IMR-90 (cell line): Measurements from ENCODE around the gene PROK2. TPM values are rescaled to one million over a fixed set of nuclear protein-coding genes. Genes with fewer than 3 reads are reported as not detected.

Experiments
- ATAC-seq: fragments of 200-7000 bp; cut with Tn5 transposase; 2 replicates; pipeline ENCODE4 v1.9.1; 2020; ENCODE audit warnings: low read depth, mild to moderate bottlenecking, moderate library complexity
- BruUV-seq: library from RNA; stranded (reverse); fragments of 400-500 nt; replicated peaks from 2 replicates; lab custom pipeline; 2021; lab: Mats Ljungman, UMichigan
- CTCF ChIA-PET: fragments of 300-600 bp; formaldehyde crosslinking; extraction: SDS; loops from one replicate; lab custom pipeline; 2021; ENCODE audit warnings: antibody characterized with exemption; lab: Yijun Ruan, JAX
- POLR2A ChIA-PET: fragments of 300-600 bp; sonication (Branson Sonifier 250); formaldehyde crosslinking; loops from one replicate; lab custom pipeline; 2022; ENCODE audit warnings: antibody characterized with exemption; ENCODE audit not compliant: unreplicated experiment; lab: Charles Lee
- DNase-seq: peaks from one replicate; pipeline ENCODE4 v3.0.0; 2013
- H2AFZ ChIP-seq: replicated peaks from 2 replicates; pipeline ENCODE3; 2013; ENCODE audit warnings: low read length, mild to moderate bottlenecking; ENCODE audit not compliant: poor library complexity
- H2AK5ac ChIP-seq: 2 replicates; pipeline ENCODE4 v1.6.1; 2013; ENCODE audit warnings: low read depth, low read length, inconsistent platforms
- H2AK9ac ChIP-seq: replicated peaks from 2 replicates; pipeline ENCODE3; 2013; ENCODE audit warnings: mild to moderate bottlenecking, low read depth, low read length, moderate library complexity; ENCODE audit not compliant: poor library complexity
- H2BK120ac ChIP-seq: 2 replicates; pipeline ENCODE4 v1.6.1; 2013; ENCODE audit warnings: low read depth, low read length, inconsistent platforms
- H2BK15ac ChIP-seq: 3 replicates; pipeline ENCODE4 v1.6.1; 2013; ENCODE audit warnings: low read depth, low read length, inconsistent platforms
- H2BK20ac ChIP-seq: 2 replicates; pipeline ENCODE4 v1.6.1; 2013; ENCODE audit warnings: low read depth, mild to moderate bottlenecking, inconsistent platforms, low read length, moderate library complexity
- H2BK5ac ChIP-seq: 2 replicates; pipeline ENCODE4 v1.6.1; 2013; ENCODE audit warnings: mild to moderate bottlenecking, low read depth, low read length, inconsistent platforms; ENCODE audit not compliant: poor library complexity, severe bottlenecking
- H3K14ac ChIP-seq: replicated peaks from 2 replicates; pipeline ENCODE4 v1.6.1; 2013; ENCODE audit warnings: low read depth, low read length, inconsistent platforms
- H3K18ac ChIP-seq: 2 replicates; pipeline ENCODE4 v1.6.1; 2013; ENCODE audit warnings: low read depth, low read length, control low read depth
- H3K23ac ChIP-seq: 2 replicates; pipeline ENCODE4 v1.6.1; 2013; ENCODE audit warnings: low read depth, low read length, inconsistent platforms
- H3K27ac ChIP-seq: 2 replicates; pipeline ENCODE4 v1.5.1; 2013; ENCODE audit warnings: mild to moderate bottlenecking, control low read depth, low read length; ENCODE audit not compliant: insufficient read depth
- H3K27me3 ChIP-seq: 2 replicates; pipeline ENCODE4 v1.6.1; 2013; ENCODE audit warnings: low read length; ENCODE audit not compliant: control insufficient read depth, insufficient read depth
- H3K36me3 ChIP-seq: 2 replicates; pipeline ENCODE4 v1.6.1; 2013; ENCODE audit warnings: low read length, mixed read lengths; ENCODE audit not compliant: control insufficient read depth, insufficient read depth
- H3K4ac ChIP-seq: 2 replicates; pipeline ENCODE4 v1.6.1; 2013; ENCODE audit warnings: low read depth, low read length, inconsistent platforms
- H3K4me1 ChIP-seq: 2 replicates; pipeline ENCODE4 v1.6.1; 2013; ENCODE audit warnings: low read length, mixed read lengths; ENCODE audit not compliant: control insufficient read depth, insufficient read depth
- H3K4me2 ChIP-seq: 2 replicates; pipeline ENCODE4 v1.6.1; 2013; ENCODE audit warnings: low read depth, mild to moderate bottlenecking, control low read depth, low read length, moderate library complexity
- H3K4me3 ChIP-seq: 2 replicates; pipeline ENCODE4 v1.5.1; 2013; ENCODE audit warnings: low read depth, mild to moderate bottlenecking, control low read depth, low read length, moderate library complexity; ENCODE audit not compliant: insufficient read depth
- H3K56ac ChIP-seq: 2 replicates; pipeline ENCODE4 v1.6.1; 2013; ENCODE audit warnings: low read length, inconsistent platforms; ENCODE audit not compliant: insufficient read depth; ENCODE audit errors: extremely low read depth
- H3K79me1 ChIP-seq, 2 experiments: 2 replicates each; pipeline ENCODE4 v1.6.1; 2013; ENCODE audit warnings: low read length in 2 of 2, inconsistent platforms in 1 of 2, low read depth in 1 of 2
- H3K9ac ChIP-seq: 2 replicates; pipeline ENCODE4 v1.6.1; 2013; ENCODE audit warnings: low read depth, low read length, control low read depth
- H3K9me1 ChIP-seq: 2 replicates; pipeline ENCODE4 v1.6.1; 2013; ENCODE audit warnings: low read length, inconsistent platforms; ENCODE audit not compliant: insufficient read depth
- H3K9me3 ChIP-seq: 2 replicates; pipeline ENCODE4 v1.6.1; 2013; ENCODE audit warnings: low read length; ENCODE audit not compliant: control insufficient read depth, insufficient read depth
- H4K20me1 ChIP-seq: 2 replicates; pipeline ENCODE4 v1.6.1; 2013; ENCODE audit warnings: low read length, inconsistent platforms; ENCODE audit not compliant: insufficient read depth
- H4K5ac ChIP-seq: 2 replicates; pipeline ENCODE4 v1.6.1; 2013; ENCODE audit warnings: mild to moderate bottlenecking, low read depth, low read length, control low read depth
- H4K8ac ChIP-seq, 2 experiments: 2 replicates each; pipeline ENCODE4 v1.6.1; 2013; ENCODE audit warnings: low read depth in 2 of 2, low read length in 2 of 2, control low read depth in 1 of 2, inconsistent platforms in 1 of 2
- H4K91ac ChIP-seq: 2 replicates; pipeline ENCODE4 v1.6.1; 2013; ENCODE audit warnings: low read depth, low read length, inconsistent platforms; ENCODE audit not compliant: insufficient read depth
- CHD1 ChIP-seq: IDR thresholded peaks from 2 replicates; pipeline ENCODE4 v1.6.1; 2012; ENCODE audit warnings: low read depth, low read length, improper control_type of control experiment
- MAZ ChIP-seq: IDR thresholded peaks from 2 replicates; pipeline ENCODE4 v1.6.1; 2012; ENCODE audit warnings: low read depth, mild to moderate bottlenecking, low read length, improper control_type of control experiment, moderate library complexity, borderline replicate concordance
- RAD21 ChIP-seq: IDR thresholded peaks from 2 replicates; pipeline ENCODE4 v1.6.1; 2012; ENCODE audit warnings: low read length, improper control_type of control experiment
- RFX5 ChIP-seq: IDR thresholded peaks from 2 replicates; pipeline ENCODE4 v1.8.0; 2012; ENCODE audit warnings: low read depth, mild to moderate bottlenecking, low read length, moderate library complexity
- SMC3 ChIP-seq: fragments of 150-350 bp; IDR thresholded peaks from 2 replicates; pipeline ENCODE4 v1.6.1; 2016; ENCODE audit warnings: low read depth, mild to moderate bottlenecking, antibody characterized with exemption, low read length, moderate library complexity
- WGBS, 2 experiments: methylation state at CpG; one replicate each; pipeline versions ENCODE4 v1.1.5 to v1.1.7; 2013; ENCODE audit warnings: missing lambda C conversion rate in 2 of 2; ENCODE audit not compliant: insufficient read length in 1 of 2; ENCODE audit errors: extremely low coverage in 2 of 2; 5-methylcytosine and 5-hydroxymethylcytosine counted together
- dilution Hi-C: fragments of 300-500 bp; cut with HindIII; formaldehyde crosslinking; loops from one replicate; pipeline ENCODE4 v1.14.3; 2018; ENCODE audit warnings: low sequenced_read_pairs; ENCODE audit not compliant: unreplicated experiment
- in situ Hi-C: fragments of 300-500 bp; cut with MboI; formaldehyde crosslinking; loops from 3 replicates; pipeline ENCODE4 v1.14.3; 2019; ENCODE audit warnings: low sequenced_read_pairs, inconsistent platforms, mixed read lengths
- intact Hi-C: fragments of 100-400 bp; cut with micrococcal nuclease; formaldehyde crosslinking; loops from 2 replicates; pipeline ENCODE4 v1.10.0; 2022
- polyA plus RNA-seq, 3 experiments: library from polyadenylated mRNA; depleted of rRNA; stranded (reverse); fragments of >200 nt; gene quantifications; 2 replicates each; pipeline ENCODE4 v1.2.3, GENCODE V29; 2012; ENCODE audit warnings: low replicate concordance in 1 of 3
- total RNA-seq: library from RNA; depleted of rRNA; stranded (reverse); fragments of >200 nt; gene quantifications from 2 replicates; pipeline ENCODE4 v1.2.3, GENCODE V29; 2012
- TF ChIP-seq, protein P1 (sequence below): fragments of 150-350 bp; IDR thresholded peaks from 2 replicates; pipeline ENCODE4 v1.6.1; 2016; ENCODE audit warnings: low read depth, mild to moderate bottlenecking, low read length, moderate library complexity, borderline replicate concordance
- TF ChIP-seq, protein P2 (sequence below): conservative IDR thresholded peaks from 2 replicates; pipeline ENCODE4 v1.5.1; 2012; ENCODE audit warnings: mild to moderate bottlenecking, low read depth, low read length, improper control_type of control experiment

Gene PROK2
- total and polyA plus RNA-seq, 2 of the 4 experiments (the other 2 are of a cell fraction): not detected

DNA sequence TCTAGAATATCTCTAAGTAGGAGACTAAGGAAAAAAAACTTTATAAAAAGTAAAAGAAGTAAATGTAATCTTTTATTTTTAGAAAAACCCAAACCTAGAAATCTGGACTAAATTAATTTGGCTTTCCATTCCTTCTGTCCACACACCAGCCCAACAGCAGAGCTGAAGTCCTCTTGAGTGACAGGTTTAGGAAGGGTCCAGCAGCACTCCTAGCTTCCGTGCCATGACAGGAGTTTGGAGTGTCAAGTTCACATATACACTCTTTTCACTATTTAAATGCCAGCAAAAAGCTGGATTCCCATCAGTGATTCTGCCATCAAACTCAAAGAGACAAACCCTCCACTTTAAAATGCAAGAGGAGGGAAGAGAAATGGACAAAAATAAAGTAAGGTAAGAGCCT, 13.1 kb downstream of the PROK2 start:
- Histone ChIP-seq H3K14ac (no peak overlapping the region), H4K5ac (no peak overlapping the region), H4K20me1 (no peaks in the 10 kb centered on the region), H3K23ac (no peak overlapping the region), H3K56ac (no peak overlapping the region), H2BK5ac (no peak overlapping the region), H3K4ac (no peak overlapping the region), H4K8ac (no peak overlapping the region), H2BK120ac (no peak overlapping the region), H3K27ac (no peak overlapping the region), H3K9ac (no peak overlapping the region), H3K18ac (no peak overlapping the region), H2AK9ac (no peak overlapping the region), H3K79me1 (no peaks in the 10 kb centered on the region), H2AFZ (no peak overlapping the region), H3K4me2 (no peak overlapping the region), H3K4me3 (no peak overlapping the region), H3K9me3 (no peaks in the 10 kb centered on the region), H2BK20ac (no peak overlapping the region), H3K4me1 (no peaks in the 10 kb centered on the region), H2AK5ac (no peak overlapping the region), H3K27me3 (peaks cover 14% of the 10 kb centered on the region), H3K36me3 (no peaks in the 10 kb centered on the region), H2BK15ac (no peak overlapping the region), H3K9me1 (no peaks in the 10 kb centered on the region), H4K91ac (no peak overlapping the region)
- no peak for ATAC-seq
- TF ChIP-seq MAZ (no peak), RFX5 (no peak), SMC3 (no peak), RAD21 (no peak), CHD1 (no peak)
- TF ChIP-seq, protein P1, sequence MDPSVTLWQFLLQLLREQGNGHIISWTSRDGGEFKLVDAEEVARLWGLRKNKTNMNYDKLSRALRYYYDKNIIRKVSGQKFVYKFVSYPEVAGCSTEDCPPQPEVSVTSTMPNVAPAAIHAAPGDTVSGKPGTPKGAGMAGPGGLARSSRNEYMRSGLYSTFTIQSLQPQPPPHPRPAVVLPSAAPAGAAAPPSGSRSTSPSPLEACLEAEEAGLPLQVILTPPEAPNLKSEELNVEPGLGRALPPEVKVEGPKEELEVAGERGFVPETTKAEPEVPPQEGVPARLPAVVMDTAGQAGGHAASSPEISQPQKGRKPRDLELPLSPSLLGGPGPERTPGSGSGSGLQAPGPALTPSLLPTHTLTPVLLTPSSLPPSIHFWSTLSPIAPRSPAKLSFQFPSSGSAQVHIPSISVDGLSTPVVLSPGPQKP: no peak
- TF ChIP-seq, protein P2, sequence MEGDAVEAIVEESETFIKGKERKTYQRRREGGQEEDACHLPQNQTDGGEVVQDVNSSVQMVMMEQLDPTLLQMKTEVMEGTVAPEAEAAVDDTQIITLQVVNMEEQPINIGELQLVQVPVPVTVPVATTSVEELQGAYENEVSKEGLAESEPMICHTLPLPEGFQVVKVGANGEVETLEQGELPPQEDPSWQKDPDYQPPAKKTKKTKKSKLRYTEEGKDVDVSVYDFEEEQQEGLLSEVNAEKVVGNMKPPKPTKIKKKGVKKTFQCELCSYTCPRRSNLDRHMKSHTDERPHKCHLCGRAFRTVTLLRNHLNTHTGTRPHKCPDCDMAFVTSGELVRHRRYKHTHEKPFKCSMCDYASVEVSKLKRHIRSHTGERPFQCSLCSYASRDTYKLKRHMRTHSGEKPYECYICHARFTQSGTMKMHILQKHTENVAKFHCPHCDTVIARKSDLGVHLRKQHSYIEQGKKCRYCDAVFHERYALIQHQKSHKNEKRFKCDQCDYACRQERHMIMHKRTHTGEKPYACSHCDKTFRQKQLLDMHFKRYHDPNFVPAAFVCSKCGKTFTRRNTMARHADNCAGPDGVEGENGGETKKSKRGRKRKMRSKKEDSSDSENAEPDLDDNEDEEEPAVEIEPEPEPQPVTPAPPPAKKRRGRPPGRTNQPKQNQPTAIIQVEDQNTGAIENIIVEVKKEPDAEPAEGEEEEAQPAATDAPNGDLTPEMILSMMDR: no peak
- WGBS, 2 experiments: no CpG with 5 or more reads among the region's 1 CpG
- DNase-seq: no peak
- in situ Hi-C loops (no loop called here), dilution Hi-C loops (no loop called here), intact Hi-C loops (loop anchor here (1.0 kb wide), 1 partner anchor 34 kb away; no protein-coding TSS in a partner anchor)
- BruUV-seq: no TSS peak
- POLR2A ChIA-PET: no interaction called here
- CTCF ChIA-PET: no interaction called here
